ENCODE measurements around the gene TMEM238L.
A peak's percentile ranks its signal among the peaks of the same experiment; 100 is the strongest.
"Not testable (repeated sequence)": the region's sequence is repeated elsewhere in the genome, so short reads cannot be mapped to it uniquely, and the experiment has no call there.

The TMEM238L gene

GRCh38 chr17:10803830-10804475, at the start of gene TMEM238L:
Gene TMEM238L (minus strand): TSS chr17:10804099. CDS start chr17:10803963, 136 bp downstream.
- DNase-seq (ENCODE audit: low read depth in 3 of 3, low spot score in 1 of 3), result no peak

- DNase-seq (ENCODE audit: low read depth in 3 of 3, low spot score in 1 of 3), result not testable (repeated sequence)
Observed at GRCh38 chr17:10846636-10847035, 42.7 kb upstream of the TMEM238L start.

- DNase-seq (ENCODE audit: low read depth in 3 of 3, low spot score in 1 of 3), result no peak
Observed at GRCh38 chr17:10845388-10845751, 41.5 kb upstream of the TMEM238L start.

GRCh38 chr17:10844621-10845387, 40.9 kb upstream of the TMEM238L start:
- peak; percentile 31 to 60 (median 37) for DNase-seq (ENCODE audit: low read depth in 3 of 3, low spot score in 1 of 3)

- DNase-seq (ENCODE audit: low read depth in 3 of 3, low spot score in 1 of 3), result no peak
Observed at GRCh38 chr17:10843811-10844210, 39.9 kb upstream of the TMEM238L start.

- no peak for DNase-seq (ENCODE audit: low read depth in 3 of 3, low spot score in 1 of 3)
Observed at GRCh38 chr17:10842658-10843057, 38.8 kb upstream of the TMEM238L start.

- DNase-seq (ENCODE audit: low read depth in 3 of 3, low spot score in 1 of 3), result no peak
Observed at GRCh38 chr17:10838682-10839081, 34.8 kb upstream of the TMEM238L start.

GRCh38 chr17:10837921-10838320, 34.0 kb upstream of the TMEM238L start, which contains the start of gene PIRT:
Gene PIRT (minus strand): TSS chr17:10838087. CDS start chr17:10825645, 12,442 bp downstream.
- DNase-seq (ENCODE audit: low read depth in 3 of 3, low spot score in 1 of 3), result no peak

GRCh38 chr17:10836966-10837590, 33.2 kb upstream of the TMEM238L start:
- DNase-seq (ENCODE audit: low read depth in 3 of 3, low spot score in 1 of 3), result no peak

- DNase-seq (ENCODE audit: low read depth in 3 of 3, low spot score in 1 of 3), result no peak
Observed at GRCh38 chr17:10836145-10836544, 32.2 kb upstream of the TMEM238L start.

- no peak for DNase-seq (ENCODE audit: low read depth in 3 of 3, low spot score in 1 of 3)
Observed at GRCh38 chr17:10831696-10832095, 27.8 kb upstream of the TMEM238L start.

- DNase-seq (ENCODE audit: low read depth in 3 of 3, low spot score in 1 of 3), result no peak
Observed at GRCh38 chr17:10827898-10828552, 24.1 kb upstream of the TMEM238L start.

- DNase-seq (ENCODE audit: low read depth in 3 of 3, low spot score in 1 of 3), result no peak
Observed at GRCh38 chr17:10824874-10825273, 21.0 kb upstream of the TMEM238L start.

- DNase-seq (ENCODE audit: low read depth in 3 of 3, low spot score in 1 of 3), result no peak
Observed at GRCh38 chr17:10821770-10822169, 17.9 kb upstream of the TMEM238L start.

GRCh38 chr17:10821054-10821453, 17.2 kb upstream of the TMEM238L start:
- DNase-seq (ENCODE audit: low read depth in 3 of 3, low spot score in 1 of 3), result no peak

GRCh38 chr17:10815319-10815718, 11.4 kb upstream of the TMEM238L start:
- DNase-seq (ENCODE audit: low read depth in 3 of 3, low spot score in 1 of 3), result no peak

- no peak for DNase-seq (ENCODE audit: low read depth in 3 of 3, low spot score in 1 of 3)
Observed at GRCh38 chr17:10814075-10814474, 10.2 kb upstream of the TMEM238L start.

- no peak for DNase-seq (ENCODE audit: low read depth in 3 of 3, low spot score in 1 of 3)
Observed at GRCh38 chr17:10812674-10813073, 8.8 kb upstream of the TMEM238L start.

- DNase-seq (ENCODE audit: low read depth in 3 of 3, low spot score in 1 of 3), result no peak
Observed at GRCh38 chr17:10809605-10810004, 5.7 kb upstream of the TMEM238L start.

- no peak for DNase-seq (ENCODE audit: low read depth in 3 of 3, low spot score in 1 of 3)
Observed at GRCh38 chr17:10807704-10808128, 3.8 kb upstream of the TMEM238L start.

GRCh38 chr17:10806545-10807262, 2.8 kb upstream of the TMEM238L start:
- no peak for DNase-seq (ENCODE audit: low read depth in 3 of 3, low spot score in 1 of 3)

Data from stimulated activated CD4-positive, alpha-beta T cell treated with anti-CD3 and anti-CD28 coated beads, TNF-alpha, amount 100 ng/mL, for 1 hour (primary cell).